ENCODE measurements around the gene CRLF1. TPM values are rescaled to one million over a fixed set of nuclear protein-coding genes. Genes with fewer than 3 reads are reported as not detected.

The CRLF1 gene
- total RNA-seq, 1 donor from 2014 or later: 23.4 TPM

- DNase-seq (no peak), ATAC-seq (peak; percentile 4)
- Histone ChIP-seq H3K36me3 (no peaks in the 10 kb centered on the region), H3K27me3 (peaks cover 82% of the 10 kb centered on the region), H3K4me3 (peak within 1 kb of the TSS; percentile 31), H3K9me3 (no peaks in the 10 kb centered on the region), H3K4me1 (peaks cover 26% of the 10 kb centered on the region), H3K27ac (no peak within 1 kb of the TSS)
- intact Hi-C loops (cut with DNase I): no loop called here
- no peak for TF ChIP-seq CTCF (IDR thresholded peaks at IDR 0.05)
These were observed 6.4 kb upstream of the CRLF1 start, which contains the start of gene TMEM59L for GRCh38 chr19:18612772-18613588. Gene TMEM59L, plus strand, starts transcription at chr19:18612870. Its CDS starts 89 bp downstream, at chr19:18612959.

GRCh38 chr19:18612051-18612771 lies 5.6 kb upstream of the CRLF1 start:
- no peak for TF ChIP-seq CTCF (IDR thresholded peaks at IDR 0.05)
- H3K27me3 ChIP-seq: peaks cover 90% of the 10 kb centered on the region
- peaks cover 34% of the 10 kb centered on the region for H3K4me1 ChIP-seq
- H3K36me3 ChIP-seq: no peaks in the 10 kb centered on the region
- DNase-seq: no peak
- H3K27ac ChIP-seq: no peak overlapping the region
- ATAC-seq: no peak
- peak overlapping the region; percentile 31 for H3K4me3 ChIP-seq
- no peaks in the 10 kb centered on the region for H3K9me3 ChIP-seq
- intact Hi-C loops (cut with DNase I): no loop called here

- Histone ChIP-seq H3K9me3 (no peaks in the 10 kb centered on the region), H3K4me1 (peaks cover 35% of the 10 kb centered on the region), H3K27me3 (peaks cover 92% of the 10 kb centered on the region), H3K27ac (no peak overlapping the region), H3K4me3 (no peak overlapping the region), H3K36me3 (no peaks in the 10 kb centered on the region)
- no peak for DNase-seq
- ATAC-seq: no peak
- TF ChIP-seq CTCF (IDR thresholded peaks at IDR 0.05): no peak
- intact Hi-C loops (cut with DNase I): no loop called here
These were observed 4.9 kb upstream of the CRLF1 start for GRCh38 chr19:18611327-18612050.

GRCh38 chr19:18610556-18611326 lies 4.1 kb upstream of the CRLF1 start:
- TF ChIP-seq CTCF (IDR thresholded peaks at IDR 0.05): no peak
- Histone ChIP-seq H3K9me3 (no peaks in the 10 kb centered on the region), H3K4me3 (no peak overlapping the region), H3K27me3 (peaks cover 94% of the 10 kb centered on the region), H3K4me1 (peaks cover 35% of the 10 kb centered on the region), H3K36me3 (no peaks in the 10 kb centered on the region), H3K27ac (no peak overlapping the region)
- ATAC-seq (peak; percentile 4), DNase-seq (no peak)
- intact Hi-C loops (cut with DNase I): no loop called here

- Histone ChIP-seq H3K9me3 (no peaks in the 10 kb centered on the region), H3K4me1 (peaks cover 35% of the 10 kb centered on the region), H3K4me3 (no peak overlapping the region), H3K36me3 (no peaks in the 10 kb centered on the region), H3K27ac (no peak overlapping the region), H3K27me3 (peaks cover 94% of the 10 kb centered on the region)
- intact Hi-C loops (cut with DNase I): no loop called here
- DNase-seq (no peak), ATAC-seq (peak; percentile 24)
- TF ChIP-seq CTCF (IDR thresholded peaks at IDR 0.05): no peak
These were observed 3.6 kb upstream of the CRLF1 start for GRCh38 chr19:18610245-18610555.
